Endothelial cell of umbilical vein (primary cell): ENCODE data around the gene MAD2L2. TPM values are rescaled to one million over a fixed set of nuclear protein-coding genes. Genes with fewer than 3 reads are reported as not detected.
A peak's percentile ranks its signal among the peaks of the same experiment; 100 is the strongest.

Experiments used
- BruUV-seq: library from RNA; stranded (reverse); fragments of 400-500 nt; replicated peaks from 2 replicates; lab custom pipeline; 2021; lab: Mats Ljungman, UMichigan
- CTCF ChIA-PET: fragments of 300-600, 350-600 bp; sonication (Branson Sonifier 250); formaldehyde crosslinking; loops from one replicate; lab custom pipeline; 2021; ENCODE audit warnings: antibody characterized with exemption, inconsistent platforms; lab: Charles Lee
- POLR2A ChIA-PET: fragments of 300-600, 350-600 bp; sonication (Branson Sonifier 250); formaldehyde crosslinking; loops from one replicate; lab custom pipeline; 2021; ENCODE audit warnings: antibody characterized with exemption, inconsistent platforms; lab: Charles Lee
- DNase-seq: peaks from one replicate; pipeline ENCODE4 v3.0.0-alpha.2; 2011; ENCODE audit warnings: low read depth, low spot score
- FAIRE-seq: peaks from 2 replicates; lab custom pipeline; 2011; peaks lifted over from hg19 to GRCh38; lab: Jason Lieb, UNC
- H2AFZ ChIP-seq: 2 replicates; pipeline ENCODE4 v1.6.0; 2012; ENCODE audit warnings: low read depth, low read length, control low read depth, inconsistent platforms
- H3K27ac ChIP-seq: 2 replicates; pipeline ENCODE4 v1.5.1; 2011; ENCODE audit warnings: low read depth, mild to moderate bottlenecking, control low read depth, low read length, moderate library complexity; ENCODE audit not compliant: insufficient read depth
- H3K27me3 ChIP-seq, 2 experiments: 2 replicates each; pipeline versions ENCODE4 v1.6.0 to v1.6.1; 2011; ENCODE audit warnings: low read length in 2 of 2, mixed read lengths in 1 of 2; ENCODE audit not compliant: control insufficient read depth in 2 of 2, insufficient read depth in 2 of 2
- H3K36me3 ChIP-seq, 2 experiments: 2 replicates in 1 of 2; 3 replicates in 1 of 2; pipeline ENCODE4 v1.5.1; 2011; ENCODE audit warnings: low read length in 2 of 2, mild to moderate bottlenecking in 1 of 2, moderate library complexity in 1 of 2; ENCODE audit not compliant: control insufficient read depth in 2 of 2, insufficient read depth in 2 of 2; ENCODE audit errors: extremely low read depth in 1 of 2
- H3K4me1 ChIP-seq: 3 replicates; pipeline ENCODE4 v1.5.1; 2011; ENCODE audit warnings: mild to moderate bottlenecking, low read length; ENCODE audit not compliant: control insufficient read depth, insufficient read depth; ENCODE audit errors: extremely low read depth
- H3K4me2 ChIP-seq: 2 replicates; pipeline ENCODE4 v1.6.1; 2011; ENCODE audit warnings: low read length, control low read depth, mixed read lengths; ENCODE audit not compliant: insufficient read depth
- H3K4me3 ChIP-seq, 3 experiments: fragments of 200-600 bp in 1 of 3; sonication (generic), shearing (Covaris generic) in 1 of 3; replicated peaks in 1 of 3; 2 replicates each; pipeline ENCODE4 v1.5.1; 2011 to 2016; ENCODE audit warnings: control low read depth in 3 of 3, low read length in 3 of 3, mild to moderate bottlenecking in 2 of 3, inconsistent platforms in 1 of 3, low read depth in 1 of 3, moderate library complexity in 1 of 3; ENCODE audit not compliant: insufficient read depth in 1 of 3
- H3K79me2 ChIP-seq: 2 replicates; pipeline ENCODE4 v1.6.0; 2012; ENCODE audit warnings: low read length, inconsistent platforms; ENCODE audit not compliant: control insufficient read depth, insufficient read depth
- H3K9ac ChIP-seq: replicated peaks from 2 replicates; pipeline ENCODE3; 2011; ENCODE audit warnings: low read length, control low read depth; ENCODE audit not compliant: insufficient read depth; ENCODE audit errors: extremely low read depth
- H3K9me1 ChIP-seq: replicated peaks from 3 replicates; pipeline ENCODE4 v1.6.0; 2011; ENCODE audit warnings: mild to moderate bottlenecking, low read length; ENCODE audit not compliant: control insufficient read depth, insufficient read depth; ENCODE audit errors: extremely low read depth
- H3K9me3 ChIP-seq: replicated peaks from 2 replicates; pipeline ENCODE4 v1.5.1; 2012; ENCODE audit warnings: low read length, inconsistent platforms; ENCODE audit not compliant: control insufficient read depth, insufficient read depth
- H4K20me1 ChIP-seq: replicated peaks from 2 replicates; pipeline ENCODE3; 2011; ENCODE audit warnings: mild to moderate bottlenecking, low read length; ENCODE audit not compliant: control insufficient read depth, insufficient read depth; ENCODE audit errors: extremely low read depth
- CTCF ChIP-seq, 2 donors: IDR thresholded peaks; 1 replicate in 1 of 2; 2 replicates in 1 of 2; pipeline ENCODE4 v1.5.1; 2011; ENCODE audit warnings: low read length in 2 of 2, mild to moderate bottlenecking in 2 of 2, moderate library complexity in 2 of 2, control low read depth in 1 of 2, inconsistent platforms in 1 of 2, low read depth in 1 of 2; ENCODE audit not compliant: insufficient read depth in 1 of 2; ENCODE audit errors: extremely low read depth in 1 of 2
- EZH2 ChIP-seq: IDR thresholded peaks from 2 replicates; pipeline ENCODE4 v1.6.1; 2012; ENCODE audit warnings: borderline replicate concordance, low read depth, mild to moderate bottlenecking, moderate library complexity, low read length, inconsistent platforms; ENCODE audit not compliant: severe bottlenecking
- FOS ChIP-seq: IDR thresholded peaks from 2 replicates; pipeline ENCODE4 v1.6.1; 2011; ENCODE audit warnings: mild to moderate bottlenecking, low read length, moderate library complexity, borderline replicate concordance; ENCODE audit not compliant: insufficient read depth
- GATA2 ChIP-seq: IDR thresholded peaks from 2 replicates; pipeline ENCODE4 v1.7.0; 2011; ENCODE audit warnings: low read depth, mild to moderate bottlenecking, moderate library complexity, mixed read lengths, low read length; ENCODE audit not compliant: insufficient read length, insufficient read depth
- JUN ChIP-seq: IDR thresholded peaks from 2 replicates; pipeline ENCODE4 v1.6.1; 2011; ENCODE audit warnings: borderline replicate concordance, low read depth; ENCODE audit not compliant: insufficient read length, insufficient read depth
- MAX ChIP-seq: IDR thresholded peaks from 2 replicates; pipeline ENCODE4 v1.6.1; 2011; ENCODE audit not compliant: insufficient read depth, insufficient read length
- MYC ChIP-seq: IDR thresholded peaks from one replicate; pipeline ENCODE4 v1.6.1; 2011; ENCODE audit warnings: mild to moderate bottlenecking, low read depth, low read length
- POLR2A ChIP-seq: IDR thresholded peaks from 2 replicates; pipeline ENCODE4 v1.6.1; 2012; ENCODE audit warnings: low read depth, mild to moderate bottlenecking, control low read depth, low read length
- POLR2AphosphoS5 ChIP-seq: IDR thresholded peaks from 2 replicates; pipeline ENCODE4 v1.6.1; 2012; ENCODE audit warnings: low read depth, mild to moderate bottlenecking, control low read depth, low read length, moderate library complexity; ENCODE audit not compliant: insufficient read depth
- dilution Hi-C: fragments of 300-500 bp; cut with MboI; formaldehyde crosslinking; loops from one replicate; pipeline ENCODE4 v1.15.0; 2019; ENCODE audit warnings: low sequenced_read_pairs; ENCODE audit not compliant: extremely low pct_ligation_motif_present
- intact Hi-C: fragments of 100-400 bp; cut with micrococcal nuclease; formaldehyde crosslinking; loops from one replicate; pipeline ENCODE4 v1.10.0; 2022
- polyA plus RNA-seq, 4 experiments: library from polyadenylated mRNA; depleted of rRNA in 3 of 4; stranded (reverse) in 3 of 4; unstranded in 1 of 4; fragments of >200 nt; gene quantifications; 2 replicates each; pipeline versions ENCODE4 v1.2.1 to v1.2.3, GENCODE V29; 2011 to 2012; ENCODE audit warnings: missing spikeins in 1 of 4
- total RNA-seq: library from RNA; stranded (reverse); gene quantifications from 2 replicates; pipeline ENCODE4 v1.2.3, GENCODE V29; 2021

The MAD2L2 gene
- total and polyA plus RNA-seq, 2 donors (not counting 3 experiments of a cell fraction or from before 2014, with no cell fraction given): 35.9 to 74.2 TPM

GRCh38 chr1:11651017-11651416 is 29.9 kb downstream of the MAD2L2 start:
- Histone ChIP-seq H3K9me3 (no peaks in the 10 kb centered on the region), H3K9ac (no peak overlapping the region), H3K4me3 (no peak overlapping the region), H3K27ac (no peak overlapping the region), H3K36me3 (no peaks in the 10 kb centered on the region), H3K27me3 (no peaks in the 10 kb centered on the region), H3K4me1 (peaks cover 3% of the 10 kb centered on the region), H2AFZ (no peak overlapping the region), H4K20me1 (no peaks in the 10 kb centered on the region), H3K79me2 (no peaks in the 10 kb centered on the region), H3K9me1 (no peaks in the 10 kb centered on the region), H3K4me2 (no peak overlapping the region)
- ChIA-PET CTCF (interaction anchor here (0.7 to 12.8 kb wide), 25 partner anchors 10 to 614 kb away, joined by 3 to 373 read pairs (median 5); partner anchors contain the start of genes AGTRAP, CLCN6, FBXO6 and MTHFR), POLR2A (no interaction called here)
- no TSS peak for BruUV-seq
- TF ChIP-seq POLR2AphosphoS5 (no peak), JUN (no peak), MAX (no peak), GATA2 (no peak), FOS (no peak)
- dilution Hi-C loops: no loop called here
- intact Hi-C loops: loop anchor here (2.0 kb wide), 2 partner anchors 244 to 256 kb away; no protein-coding TSS in a partner anchor
- FAIRE-seq (no peak), DNase-seq (no peak)

GRCh38 chr1:11650331-11650991 is 30.5 kb downstream of the MAD2L2 start:
- peak; percentile 77 for DNase-seq
- TF ChIP-seq MAX: peak; percentile 17
- no peak for TF ChIP-seq MYC
- TF ChIP-seq POLR2AphosphoS5: peak; percentile 48
- no peak for TF ChIP-seq EZH2
- TF ChIP-seq JUN: no peak
- no peak for TF ChIP-seq POLR2A
- no peak for TF ChIP-seq FOS
- TF ChIP-seq CTCF (IDR thresholded peaks at IDR 0.05; ENCODE audit: extremely low read depth in 1 of 2, insufficient read depth in 1 of 2, low read depth in 1 of 2, low read length in 2 of 2): peak; percentile 80 to 94
- TF ChIP-seq GATA2: no peak
- Histone ChIP-seq H4K20me1 (no peaks in the 10 kb centered on the region), H3K4me3 (no peak overlapping the region), H3K4me2 (peak overlapping the region; percentile 36), H2AFZ (peak overlapping the region; percentile 66), H3K9me1 (no peaks in the 10 kb centered on the region), H3K27me3 (no peaks in the 10 kb centered on the region), H3K4me1 (peaks cover 3% of the 10 kb centered on the region), H3K79me2 (no peaks in the 10 kb centered on the region), H3K9ac (no peak overlapping the region), H3K27ac (no peak overlapping the region), H3K36me3 (no peaks in the 10 kb centered on the region), H3K9me3 (no peaks in the 10 kb centered on the region)
- FAIRE-seq: peak; percentile 77
- intact Hi-C loops (loop anchor here (1.0 to 2.0 kb wide), 6 partner anchors 43 to 256 kb away; no protein-coding TSS in a partner anchor), dilution Hi-C loops (no loop called here)
- no TSS peak for BruUV-seq
- ChIA-PET POLR2A (interaction anchor here (0.5 to 0.7 kb wide), 3 partner anchors 13 to 93 kb away, joined by 3 to 4 read pairs (median 3); partner anchors contain the start of gene FBXO6), CTCF (interaction anchor here (0.7 to 12.8 kb wide), 29 partner anchors 11 to 613 kb away, joined by 3 to 373 read pairs (median 5); partner anchors contain the start of genes AGTRAP, CLCN6, FBXO6 and MTHFR)
